ENCODE data around the gene RPS6KB2.

DNA sequence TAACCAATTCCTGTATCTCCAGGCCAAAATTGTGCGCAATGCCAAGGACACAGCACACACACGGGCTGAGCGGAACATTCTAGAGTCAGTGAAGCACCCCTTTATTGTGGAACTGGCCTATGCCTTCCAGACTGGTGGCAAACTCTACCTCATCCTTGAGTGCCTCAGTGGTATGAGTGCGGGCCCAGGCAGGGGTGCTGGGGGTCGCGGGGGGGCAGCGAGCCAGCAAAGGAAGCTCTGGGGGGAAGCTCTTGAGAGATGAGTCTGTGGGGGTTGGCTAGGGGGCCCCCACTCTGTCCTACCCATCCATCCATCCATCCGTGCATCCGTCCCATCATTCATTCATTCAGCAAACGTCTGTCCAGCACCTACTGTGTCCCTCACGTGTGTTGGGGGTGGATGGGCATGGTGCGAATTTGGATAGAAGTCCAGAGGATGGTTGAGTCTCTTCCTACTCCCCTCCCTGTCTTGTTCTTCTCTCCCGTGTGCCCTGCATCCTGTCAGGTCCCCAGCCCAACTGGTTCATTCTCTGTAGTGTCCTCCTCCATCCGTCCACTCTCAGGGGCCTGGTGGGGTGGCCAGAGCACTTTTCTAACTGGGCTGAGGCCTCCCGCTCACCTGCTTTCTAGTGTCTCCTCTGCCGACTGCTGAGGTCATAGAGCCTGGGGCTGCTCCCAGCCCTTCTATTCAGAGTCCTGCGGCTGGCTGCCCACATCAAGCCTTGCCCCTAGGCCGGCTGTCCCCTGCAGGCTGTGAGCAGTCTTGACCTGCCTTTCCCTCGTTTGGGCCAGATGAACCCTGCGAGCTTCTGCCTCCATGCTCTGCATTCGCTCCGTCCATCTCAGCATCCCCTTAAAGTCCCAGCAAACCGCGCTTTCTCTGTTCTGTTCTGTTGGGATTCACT, 3.3 kb downstream of the RPS6KB2 start:
- TF ChIP-seq, protein P1, sequence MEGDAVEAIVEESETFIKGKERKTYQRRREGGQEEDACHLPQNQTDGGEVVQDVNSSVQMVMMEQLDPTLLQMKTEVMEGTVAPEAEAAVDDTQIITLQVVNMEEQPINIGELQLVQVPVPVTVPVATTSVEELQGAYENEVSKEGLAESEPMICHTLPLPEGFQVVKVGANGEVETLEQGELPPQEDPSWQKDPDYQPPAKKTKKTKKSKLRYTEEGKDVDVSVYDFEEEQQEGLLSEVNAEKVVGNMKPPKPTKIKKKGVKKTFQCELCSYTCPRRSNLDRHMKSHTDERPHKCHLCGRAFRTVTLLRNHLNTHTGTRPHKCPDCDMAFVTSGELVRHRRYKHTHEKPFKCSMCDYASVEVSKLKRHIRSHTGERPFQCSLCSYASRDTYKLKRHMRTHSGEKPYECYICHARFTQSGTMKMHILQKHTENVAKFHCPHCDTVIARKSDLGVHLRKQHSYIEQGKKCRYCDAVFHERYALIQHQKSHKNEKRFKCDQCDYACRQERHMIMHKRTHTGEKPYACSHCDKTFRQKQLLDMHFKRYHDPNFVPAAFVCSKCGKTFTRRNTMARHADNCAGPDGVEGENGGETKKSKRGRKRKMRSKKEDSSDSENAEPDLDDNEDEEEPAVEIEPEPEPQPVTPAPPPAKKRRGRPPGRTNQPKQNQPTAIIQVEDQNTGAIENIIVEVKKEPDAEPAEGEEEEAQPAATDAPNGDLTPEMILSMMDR (IDR thresholded peaks at IDR 0.05), result no peak
- no peak for TF ChIP-seq POLR2A (IDR thresholded peaks at IDR 0.05)

Data from uterus (tissue), 2 donors.